ENCODE measurements around the gene HAO1.

- TF ChIP-seq CTCF (IDR thresholded peaks at IDR 0.05) = no peak
- TF ChIP-seq POLR2A (IDR thresholded peaks at IDR 0.05) = no peak
Measured at GRCh38 chr20:7841291-7841970, 98.8 kb downstream of the HAO1 start.

Measured in right lobe of liver (tissue), 4 donors.